ENCODE data around the gene CELA3B. TPM values are rescaled to one million over a fixed set of nuclear protein-coding genes. Genes with fewer than 3 reads are reported as not detected.
"Not testable (repeated sequence)": the region's sequence is repeated elsewhere in the genome, so short reads cannot be mapped to it uniquely, and the experiment has no call there.

Gene CELA3B, protein sequence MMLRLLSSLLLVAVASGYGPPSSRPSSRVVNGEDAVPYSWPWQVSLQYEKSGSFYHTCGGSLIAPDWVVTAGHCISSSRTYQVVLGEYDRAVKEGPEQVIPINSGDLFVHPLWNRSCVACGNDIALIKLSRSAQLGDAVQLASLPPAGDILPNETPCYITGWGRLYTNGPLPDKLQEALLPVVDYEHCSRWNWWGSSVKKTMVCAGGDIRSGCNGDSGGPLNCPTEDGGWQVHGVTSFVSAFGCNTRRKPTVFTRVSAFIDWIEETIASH
- total RNA-seq = not detected in 2 replicates
- polyA plus RNA-seq = not detected in 2 replicates

DNA sequence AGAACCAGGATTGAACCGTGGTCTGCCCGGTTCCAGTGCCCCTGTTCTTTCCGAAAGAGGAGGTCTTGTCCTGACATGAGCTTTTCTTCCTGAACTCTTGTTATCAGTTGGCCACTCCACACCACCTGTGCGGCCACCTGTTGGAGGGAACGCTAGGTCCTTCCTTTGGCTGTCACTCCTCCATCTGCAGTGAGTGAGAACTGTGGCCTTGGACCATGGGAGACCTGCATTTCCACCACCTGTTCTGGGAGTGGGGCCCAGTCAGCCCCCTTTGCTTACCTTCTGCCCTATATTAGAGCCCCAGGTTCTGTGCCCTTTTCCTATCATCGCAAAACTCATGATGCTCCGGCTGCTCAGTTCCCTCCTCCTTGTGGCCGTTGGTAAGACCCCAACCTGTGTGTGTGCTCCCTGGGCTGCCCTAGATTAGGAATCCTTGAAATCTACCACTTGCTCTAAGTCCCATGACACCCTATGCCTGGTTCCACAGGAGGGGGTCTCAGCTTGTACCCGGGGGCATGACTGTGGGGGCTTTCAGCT is at the start of gene CELA3B:
Gene CELA3B, plus strand, starts transcription at position 320 of the 537 bp plus-strand sequence. Its CDS starts 18 bp downstream, at position 338.
- DNase-seq (ENCODE audit: low read depth in 1 of 2, low spot score in 1 of 2); H3K36me3 ChIP-seq; H3K9me3 ChIP-seq (ENCODE audit: low read depth); H3K27ac ChIP-seq; H3K4me3 ChIP-seq; H3K4me1 ChIP-seq (ENCODE audit: low read depth); H3K27me3 ChIP-seq: not testable (repeated sequence)

DNA sequence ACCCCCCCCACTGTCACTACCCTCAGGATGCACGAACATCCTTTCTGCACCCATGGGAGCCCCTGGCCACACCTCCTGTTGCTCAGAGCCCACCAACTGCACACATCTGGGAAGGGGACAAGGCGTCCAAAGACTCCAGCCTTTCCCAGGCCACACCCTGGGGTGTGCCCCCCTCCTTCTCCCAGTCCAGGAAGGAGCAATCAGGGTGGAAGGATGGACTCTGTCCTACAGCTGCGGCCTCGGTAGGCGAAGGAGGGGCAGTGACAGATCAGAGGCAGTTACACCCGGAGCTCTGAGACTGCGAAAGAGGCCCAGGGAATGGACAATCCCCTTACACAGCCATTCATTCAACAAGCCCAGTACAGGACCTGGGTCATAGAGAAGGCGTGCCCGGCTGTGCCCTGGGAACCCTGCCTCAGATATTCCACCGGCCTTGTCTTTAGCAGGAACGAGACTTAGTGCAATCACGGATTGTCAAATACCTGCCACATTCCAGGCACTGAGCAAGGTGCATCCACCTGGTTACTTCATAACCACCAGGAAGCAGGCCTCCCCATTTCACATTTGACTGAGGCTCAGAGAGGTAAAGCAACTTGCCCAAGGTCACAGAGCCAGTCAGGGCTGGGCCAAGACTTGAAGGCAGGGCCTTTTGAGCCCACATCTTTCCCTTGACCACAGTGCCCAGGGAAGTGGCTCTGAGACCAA is 49.1 kb upstream of the CELA3B start:
- no peaks in the 10 kb centered on the region for H3K9me3 ChIP-seq (ENCODE audit: low read depth)
- no peaks in the 10 kb centered on the region for H3K27me3 ChIP-seq
- DNase-seq (ENCODE audit: low read depth in 1 of 2, low spot score in 1 of 2) = no peak
- no peak overlapping the region for H3K27ac ChIP-seq
- TF ChIP-seq, protein P1, sequence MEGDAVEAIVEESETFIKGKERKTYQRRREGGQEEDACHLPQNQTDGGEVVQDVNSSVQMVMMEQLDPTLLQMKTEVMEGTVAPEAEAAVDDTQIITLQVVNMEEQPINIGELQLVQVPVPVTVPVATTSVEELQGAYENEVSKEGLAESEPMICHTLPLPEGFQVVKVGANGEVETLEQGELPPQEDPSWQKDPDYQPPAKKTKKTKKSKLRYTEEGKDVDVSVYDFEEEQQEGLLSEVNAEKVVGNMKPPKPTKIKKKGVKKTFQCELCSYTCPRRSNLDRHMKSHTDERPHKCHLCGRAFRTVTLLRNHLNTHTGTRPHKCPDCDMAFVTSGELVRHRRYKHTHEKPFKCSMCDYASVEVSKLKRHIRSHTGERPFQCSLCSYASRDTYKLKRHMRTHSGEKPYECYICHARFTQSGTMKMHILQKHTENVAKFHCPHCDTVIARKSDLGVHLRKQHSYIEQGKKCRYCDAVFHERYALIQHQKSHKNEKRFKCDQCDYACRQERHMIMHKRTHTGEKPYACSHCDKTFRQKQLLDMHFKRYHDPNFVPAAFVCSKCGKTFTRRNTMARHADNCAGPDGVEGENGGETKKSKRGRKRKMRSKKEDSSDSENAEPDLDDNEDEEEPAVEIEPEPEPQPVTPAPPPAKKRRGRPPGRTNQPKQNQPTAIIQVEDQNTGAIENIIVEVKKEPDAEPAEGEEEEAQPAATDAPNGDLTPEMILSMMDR (IDR thresholded peaks at IDR 0.05; ENCODE audit: low read depth, low read length) = no peak
- H3K4me1 ChIP-seq (ENCODE audit: low read depth) = peaks cover 73% of the 10 kb centered on the region
- H3K4me3 ChIP-seq = no peak overlapping the region
- H3K36me3 ChIP-seq = no peaks in the 10 kb centered on the region

DNA sequence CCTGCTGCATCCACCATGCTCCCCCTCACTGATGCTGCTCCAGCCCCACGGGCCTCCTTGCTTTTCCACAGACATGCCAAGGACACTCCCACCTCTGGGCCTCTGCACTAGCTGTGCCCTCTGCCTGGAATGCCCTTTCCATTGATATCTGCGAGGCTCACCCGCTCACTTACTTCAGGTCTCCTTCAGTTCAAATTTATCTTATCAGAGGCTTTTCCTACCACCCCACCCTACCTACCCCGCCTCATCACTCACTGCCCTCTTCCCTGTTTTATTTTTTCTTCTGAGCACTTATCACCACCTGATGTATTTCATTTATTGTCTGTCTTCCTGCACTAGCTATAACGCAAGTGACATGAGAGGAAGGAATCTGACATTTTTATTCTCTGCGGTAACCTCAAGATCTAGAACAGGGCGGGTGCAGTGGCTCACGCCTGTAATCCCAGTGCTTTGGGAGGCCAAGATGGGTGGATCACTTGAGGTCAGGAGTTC is 46.7 kb upstream of the CELA3B start:
- Histone ChIP-seq H3K27ac (peak overlapping the region; percentile 93), H3K36me3 (no peaks in the 10 kb centered on the region), H3K27me3 (no peaks in the 10 kb centered on the region), H3K4me3 (no peak overlapping the region), H3K9me3 (ENCODE audit: low read depth) (no peaks in the 10 kb centered on the region), H3K4me1 (ENCODE audit: low read depth) (peaks cover 65% of the 10 kb centered on the region)
- no peak for DNase-seq (ENCODE audit: low read depth in 1 of 2, low spot score in 1 of 2)
- TF ChIP-seq, protein P1 (IDR thresholded peaks at IDR 0.05; ENCODE audit: low read depth, low read length) = no peak

DNA sequence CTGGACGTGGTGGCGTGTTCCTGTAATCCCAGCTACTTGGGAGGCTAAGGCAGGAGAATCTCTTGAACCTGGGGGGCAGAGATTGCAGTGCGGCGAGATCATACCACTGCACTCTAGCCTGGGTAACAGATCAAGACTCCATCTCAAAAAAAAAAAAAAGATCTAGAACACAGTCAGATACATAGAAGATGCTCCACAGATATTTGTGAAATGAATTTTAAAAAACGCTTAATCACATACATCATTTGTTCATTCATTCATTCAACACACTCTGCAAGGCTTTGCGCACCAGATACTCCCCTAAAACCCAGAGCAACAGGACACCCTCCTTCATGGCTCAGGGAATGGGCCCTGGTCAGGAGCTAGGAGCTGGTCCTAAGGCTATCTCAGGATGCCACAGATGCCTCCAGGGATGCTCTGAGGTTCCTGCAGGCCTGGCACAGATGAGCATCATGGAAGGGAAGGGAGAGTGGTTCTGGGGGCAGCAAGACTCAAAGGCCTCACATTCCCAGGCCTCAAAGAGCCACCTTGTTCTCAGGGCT is 46.1 kb upstream of the CELA3B start:
- Histone ChIP-seq H3K36me3 (no peaks in the 10 kb centered on the region), H3K27ac (peak overlapping the region; percentile 93), H3K4me3 (no peak overlapping the region), H3K9me3 (ENCODE audit: low read depth) (no peaks in the 10 kb centered on the region), H3K4me1 (ENCODE audit: low read depth) (peaks cover 65% of the 10 kb centered on the region), H3K27me3 (no peaks in the 10 kb centered on the region)
- DNase-seq (ENCODE audit: low read depth in 1 of 2, low spot score in 1 of 2) = no peak
- TF ChIP-seq, protein P1 (IDR thresholded peaks at IDR 0.05; ENCODE audit: low read depth, low read length) = no peak

DNA sequence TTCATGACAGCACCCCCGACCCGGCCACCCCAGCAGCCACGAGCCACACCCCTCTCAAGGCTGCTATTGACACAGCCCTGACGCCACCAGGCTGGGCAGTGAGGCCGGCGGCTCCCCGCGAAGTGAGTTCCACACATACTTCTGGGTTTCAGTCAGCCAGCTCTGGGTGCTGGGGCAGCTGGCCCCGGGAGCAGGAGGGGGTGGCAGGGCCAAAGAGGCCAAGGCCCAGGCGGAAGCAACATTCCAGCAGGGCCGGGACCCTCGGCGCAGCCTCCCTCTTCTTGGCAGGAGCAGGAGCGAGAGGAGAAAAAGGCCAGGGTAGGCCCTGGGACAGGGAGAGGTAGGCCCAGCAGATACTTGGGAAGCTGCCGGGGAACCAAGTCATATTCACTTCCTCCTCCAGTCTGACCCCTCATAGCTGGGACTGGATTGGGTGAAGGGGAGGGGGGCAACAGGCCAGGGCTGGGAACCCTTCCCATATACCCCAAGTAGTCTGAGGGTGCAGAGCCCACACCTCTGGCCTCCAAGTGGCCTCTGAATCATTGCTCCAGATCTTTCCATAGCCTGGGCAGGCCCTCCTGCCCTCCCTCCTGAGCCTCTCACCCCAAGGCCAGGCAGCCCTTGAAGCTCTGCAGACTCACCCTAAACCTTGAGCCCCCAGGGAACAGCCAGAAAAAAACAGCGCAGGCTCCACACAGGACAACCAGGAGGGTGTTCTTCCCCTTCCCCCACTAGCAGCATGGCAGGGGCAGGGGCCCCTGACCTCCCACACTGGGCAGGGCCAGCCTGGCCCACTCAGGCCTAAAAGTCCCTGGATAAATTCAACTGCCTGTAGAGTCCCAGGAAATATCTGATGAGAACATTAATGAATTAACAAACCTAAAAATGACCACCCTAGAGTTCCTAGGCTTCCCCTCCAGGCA is 45.4 kb upstream of the CELA3B start:
- TF ChIP-seq, protein P1 (IDR thresholded peaks at IDR 0.05; ENCODE audit: low read depth, low read length) = no peak
- Histone ChIP-seq H3K4me1 (ENCODE audit: low read depth) (peaks cover 62% of the 10 kb centered on the region), H3K27ac (peak overlapping the region; percentile 93)

More for the DNA sequence above, 45.4 kb upstream of the CELA3B start:
- Histone ChIP-seq H3K36me3 (no peaks in the 10 kb centered on the region), H3K27me3 (no peaks in the 10 kb centered on the region), H3K4me3 (no peak overlapping the region), H3K9me3 (ENCODE audit: low read depth) (no peaks in the 10 kb centered on the region)
- peak; percentile 64 to 93 for DNase-seq (ENCODE audit: low read depth in 1 of 2, low spot score in 1 of 2)

Measured in cardiac muscle cell (in vitro differentiated cells and primary cell).